ENCODE data around the gene SMIM28.
A peak's percentile ranks its signal among the peaks of the same experiment; 100 is the strongest.
"Not testable (repeated sequence)": the region's sequence is repeated elsewhere in the genome, so short reads cannot be mapped to it uniquely, and the experiment has no call there.

Gene SMIM28

GRCh38 chr6:138377844-138378243 is at the start of gene SMIM28:
TSS of gene SMIM28 (plus strand) at chr6:138377905. CDS start at chr6:138378073, 168 bp downstream.
- DNase-seq (no peak), ATAC-seq (no peak)

- no peak for ATAC-seq
- no peak for DNase-seq
Measured at GRCh38 chr6:138328210-138328609, 49.5 kb upstream of the SMIM28 start.

GRCh38 chr6:138330763-138331162 is 46.9 kb upstream of the SMIM28 start:
- DNase-seq = no peak
- ATAC-seq = no peak

GRCh38 chr6:138331444-138331843 is 46.3 kb upstream of the SMIM28 start:
- ATAC-seq = no peak
- no peak for DNase-seq

GRCh38 chr6:138331984-138332383 is 45.7 kb upstream of the SMIM28 start:
- no peak for ATAC-seq
- no peak for DNase-seq

GRCh38 chr6:138334000-138334399 is 43.7 kb upstream of the SMIM28 start:
- no peak for ATAC-seq
- DNase-seq = no peak

GRCh38 chr6:138334963-138335362 is 42.7 kb upstream of the SMIM28 start:
- ATAC-seq = no peak
- DNase-seq = no peak

- ATAC-seq = no peak
- DNase-seq = no peak
Measured at GRCh38 chr6:138336221-138336620, 41.5 kb upstream of the SMIM28 start.

GRCh38 chr6:138337076-138337475 is 40.6 kb upstream of the SMIM28 start:
- no peak for ATAC-seq

GRCh38 chr6:138339024-138339423 is 38.7 kb upstream of the SMIM28 start:
- DNase-seq = no peak
- no peak for ATAC-seq

More at GRCh38 chr6:138337076-138337475, 40.6 kb upstream of the SMIM28 start:
- no peak for DNase-seq

- no peak for ATAC-seq
- no peak for DNase-seq
Measured at GRCh38 chr6:138341176-138341575, 36.5 kb upstream of the SMIM28 start.

- ATAC-seq (no peak), DNase-seq (no peak)
Measured at GRCh38 chr6:138343112-138343511, 34.6 kb upstream of the SMIM28 start.

GRCh38 chr6:138345565-138346285 is 32.0 kb upstream of the SMIM28 start:
- ATAC-seq (no peak), DNase-seq (no peak)

GRCh38 chr6:138346302-138347195 is 31.2 kb upstream of the SMIM28 start:
- DNase-seq = no peak
- no peak for ATAC-seq

- DNase-seq = no peak
- no peak for ATAC-seq
Measured at GRCh38 chr6:138347864-138348263, 29.8 kb upstream of the SMIM28 start.

GRCh38 chr6:138349891-138350290 is 27.8 kb upstream of the SMIM28 start:
- DNase-seq = no peak
- ATAC-seq = no peak

- ATAC-seq (no peak), DNase-seq (no peak)
Measured at GRCh38 chr6:138357928-138358327, 19.8 kb upstream of the SMIM28 start.

GRCh38 chr6:138368684-138369083 is 9.0 kb upstream of the SMIM28 start:
- not testable (repeated sequence) for ATAC-seq, DNase-seq

GRCh38 chr6:138370631-138371451 is 6.9 kb upstream of the SMIM28 start:
- DNase-seq (no peak), ATAC-seq (no peak)

- no peak for ATAC-seq
- DNase-seq = no peak
Measured at GRCh38 chr6:138371452-138371711, 6.3 kb upstream of the SMIM28 start.

GRCh38 chr6:138371720-138372119 is 6.0 kb upstream of the SMIM28 start:
- DNase-seq (no peak), ATAC-seq (no peak)

GRCh38 chr6:138372711-138373463 is 4.8 kb upstream of the SMIM28 start:
- ATAC-seq (peak; percentile 55), DNase-seq (no peak)

Measured in stimulated activated naive CD8-positive, alpha-beta T cell treated with anti-CD3 and anti-CD28 coated beads, Interleukin-15, Interleukin-2, amounts not matched to agents 100 U/mL and 50 U/mL, for 24 hours (primary cell).